HL-60/S4 treated with phorbol 12-myristate 13-acetate at 8.2 ng/mL for 4 days and 3 days (cell line): Measurements from ENCODE around the gene ETDA.
"Not testable (repeated sequence)": the region's sequence is repeated elsewhere in the genome, so short reads cannot be mapped to it uniquely, and the experiment has no call there.

ENCODE experiments used
- in situ Hi-C: fragments of 300-500 bp; cut with MboI; formaldehyde crosslinking; loops from 2 replicates; pipeline ENCODE4 v1.15.0; 2022; ENCODE audit warnings: low sequenced_read_pairs

ETDA gene

GRCh38 chrX:135252011-135252518 is at the start of gene ETDA:
ETDA (plus strand) TSS chrX:135252061; CDS start chrX:135253277, 1,216 bp downstream.
- in situ Hi-C loops = not testable (repeated sequence)

GRCh38 chrX:135206427-135206826 is 45.4 kb upstream of the ETDA start:
- in situ Hi-C loops = not testable (repeated sequence)

- in situ Hi-C loops = no loop called here
These were observed 38.5 kb upstream of the ETDA start for GRCh38 chrX:135213200-135213844.

GRCh38 chrX:135245989-135246388 is 5.9 kb upstream of the ETDA start:
- in situ Hi-C loops = not testable (repeated sequence)

GRCh38 chrX:135256087-135256684 is 4.3 kb downstream of the ETDA start:
- in situ Hi-C loops = not testable (repeated sequence)

- in situ Hi-C loops = no loop called here
These were observed 5.1 kb downstream of the ETDA start for GRCh38 chrX:135256923-135257322.

- in situ Hi-C loops = no loop called here
These were observed 5.6 kb downstream of the ETDA start for GRCh38 chrX:135257469-135257868.

- in situ Hi-C loops = not testable (repeated sequence)
These were observed 9.1 kb downstream of the ETDA start for GRCh38 chrX:135260976-135261375.

GRCh38 chrX:135263376-135263775 is 11.5 kb downstream of the ETDA start:
- in situ Hi-C loops = not testable (repeated sequence)

GRCh38 chrX:135264206-135264605 is 12.3 kb downstream of the ETDA start:
- in situ Hi-C loops = no loop called here

- in situ Hi-C loops = no loop called here
These were observed 21.3 kb downstream of the ETDA start for GRCh38 chrX:135273162-135273561.

GRCh38 chrX:135275973-135276372 is 24.1 kb downstream of the ETDA start:
- in situ Hi-C loops = no loop called here

- in situ Hi-C loops = no loop called here
These were observed 35.5 kb downstream of the ETDA start for GRCh38 chrX:135287266-135287823.

GRCh38 chrX:135295238-135295943 is 43.5 kb downstream of the ETDA start:
- in situ Hi-C loops = no loop called here

- in situ Hi-C loops = no loop called here
These were observed 44.1 kb downstream of the ETDA start for GRCh38 chrX:135295944-135296305.

GRCh38 chrX:135302269-135302873 is 50.5 kb downstream of the ETDA start:
- in situ Hi-C loops = no loop called here
